Muscle of arm (tissue), 12 donors: ENCODE data around the gene EMX2. TPM values are rescaled to one million over a fixed set of nuclear protein-coding genes. Genes with fewer than 3 reads are reported as not detected.
A peak's percentile ranks its signal among the peaks of the same experiment; 100 is the strongest.

Experiments
- DNase-seq: peaks from one replicate; pipeline ENCODE4 v3.0.0-alpha.2; 2013
- polyA plus RNA-seq, 12 donors: library from polyadenylated mRNA; unstranded; fragments of 120-200 nt; gene quantifications; one replicate each; pipeline ENCODE4 v1.2.1, GENCODE V29; 2013; ENCODE audit not compliant: insufficient read length in 12 of 12

Gene EMX2
- polyA plus RNA-seq, 12 donors, result 3.9 to 24.1 (median 12.3) TPM; not detected in 1

GRCh38 chr10:117543225-117544003 lies 868 bp downstream of the EMX2 start:
- DNase-seq, result peak; percentile 38

GRCh38 chr10:117544004-117544701 lies 1.6 kb downstream of the EMX2 start:
- DNase-seq, result peak; percentile 43

- no peak for DNase-seq
Measured at GRCh38 chr10:117544711-117545140, 2.2 kb downstream of the EMX2 start.

- no peak for DNase-seq
Measured at GRCh38 chr10:117545141-117546019, 2.8 kb downstream of the EMX2 start.

- DNase-seq, result no peak
Measured at GRCh38 chr10:117546020-117546580, 3.6 kb downstream of the EMX2 start.

- no peak for DNase-seq
Measured at GRCh38 chr10:117546581-117547015, 4.1 kb downstream of the EMX2 start.

GRCh38 chr10:117547016-117547715 lies 4.6 kb downstream of the EMX2 start:
- no peak for DNase-seq

- no peak for DNase-seq
Measured at GRCh38 chr10:117547716-117548668, 5.4 kb downstream of the EMX2 start.

GRCh38 chr10:117549100-117549585 lies 6.6 kb downstream of the EMX2 start:
- DNase-seq, result no peak

- no peak for DNase-seq
Measured at GRCh38 chr10:117550076-117550475, 7.5 kb downstream of the EMX2 start.

- no peak for DNase-seq
Measured at GRCh38 chr10:117550599-117551329, 8.2 kb downstream of the EMX2 start.

- no peak for DNase-seq
Measured at GRCh38 chr10:117551330-117552155, 9.0 kb downstream of the EMX2 start.

GRCh38 chr10:117552156-117552631 lies 9.6 kb downstream of the EMX2 start:
- no peak for DNase-seq

- DNase-seq, result no peak
Measured at GRCh38 chr10:117552701-117553141, 10.2 kb downstream of the EMX2 start.

GRCh38 chr10:117553142-117553814 lies 10.7 kb downstream of the EMX2 start:
- no peak for DNase-seq

- no peak for DNase-seq
Measured at GRCh38 chr10:117553815-117554172, 11.2 kb downstream of the EMX2 start.

- DNase-seq, result no peak
Measured at GRCh38 chr10:117554241-117554814, 11.8 kb downstream of the EMX2 start.
